ENCODE results near the gene CCDC80.
"Not testable (repeated sequence)": the region's sequence is repeated elsewhere in the genome, so short reads cannot be mapped to it uniquely, and the experiment has no call there.

Gene CCDC80

DNA sequence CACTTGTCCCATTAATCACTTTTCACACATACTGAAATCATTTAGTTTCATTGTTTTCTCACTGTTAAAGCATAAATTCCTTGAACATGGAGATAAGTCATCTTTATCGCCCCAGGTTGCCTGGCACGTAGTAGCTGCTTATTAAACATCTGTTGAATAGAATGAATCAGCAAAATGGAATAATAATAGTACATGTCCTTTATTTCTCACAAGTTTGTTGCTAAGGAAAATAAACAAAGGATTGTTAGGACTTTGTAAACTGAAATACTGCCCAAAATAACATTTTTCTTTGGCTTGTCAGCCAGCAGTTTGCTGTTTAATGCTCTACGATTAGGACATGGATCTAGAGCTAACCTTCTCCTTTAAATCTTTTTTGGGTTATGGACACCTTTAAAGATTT is 61.2 kb downstream of the CCDC80 start:
- POLR2A ChIA-PET: no interaction called here
- TF ChIP-seq, protein P1, sequence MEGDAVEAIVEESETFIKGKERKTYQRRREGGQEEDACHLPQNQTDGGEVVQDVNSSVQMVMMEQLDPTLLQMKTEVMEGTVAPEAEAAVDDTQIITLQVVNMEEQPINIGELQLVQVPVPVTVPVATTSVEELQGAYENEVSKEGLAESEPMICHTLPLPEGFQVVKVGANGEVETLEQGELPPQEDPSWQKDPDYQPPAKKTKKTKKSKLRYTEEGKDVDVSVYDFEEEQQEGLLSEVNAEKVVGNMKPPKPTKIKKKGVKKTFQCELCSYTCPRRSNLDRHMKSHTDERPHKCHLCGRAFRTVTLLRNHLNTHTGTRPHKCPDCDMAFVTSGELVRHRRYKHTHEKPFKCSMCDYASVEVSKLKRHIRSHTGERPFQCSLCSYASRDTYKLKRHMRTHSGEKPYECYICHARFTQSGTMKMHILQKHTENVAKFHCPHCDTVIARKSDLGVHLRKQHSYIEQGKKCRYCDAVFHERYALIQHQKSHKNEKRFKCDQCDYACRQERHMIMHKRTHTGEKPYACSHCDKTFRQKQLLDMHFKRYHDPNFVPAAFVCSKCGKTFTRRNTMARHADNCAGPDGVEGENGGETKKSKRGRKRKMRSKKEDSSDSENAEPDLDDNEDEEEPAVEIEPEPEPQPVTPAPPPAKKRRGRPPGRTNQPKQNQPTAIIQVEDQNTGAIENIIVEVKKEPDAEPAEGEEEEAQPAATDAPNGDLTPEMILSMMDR (IDR thresholded peaks at IDR 0.05; ENCODE audit: control extremely low read depth, extremely low read depth, low read depth, missing control alignments): no peak
- CTCF ChIA-PET: interaction anchor here (0.9 to 2.2 kb wide), 7 partner anchors 11 to 711 kb away, joined by 3 to 11 read pairs (median 3); partner anchors contain the start of gene GTPBP8
- DNase-seq (ENCODE audit: extremely low spot score): no peak

DNA sequence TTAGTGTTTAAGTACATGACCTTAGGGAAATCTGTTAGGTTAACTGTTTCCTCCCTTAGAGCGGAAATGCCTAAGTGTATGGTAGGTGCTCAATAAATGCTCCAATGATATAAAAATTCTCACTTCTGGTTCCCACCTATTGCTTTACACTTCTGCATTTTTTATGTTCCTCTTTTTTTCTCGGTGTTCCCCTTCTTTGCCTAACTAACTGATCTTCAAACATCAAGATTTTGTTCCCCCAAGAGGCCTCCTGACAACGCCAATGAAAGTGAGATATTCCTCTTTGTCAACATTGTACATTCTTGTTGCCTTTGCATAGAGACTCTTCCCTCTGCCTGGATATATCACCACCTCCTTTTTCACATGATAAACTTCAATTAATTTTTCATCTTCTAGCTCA is 61.7 kb downstream of the CCDC80 start:
- TF ChIP-seq, protein P1 (IDR thresholded peaks at IDR 0.05; ENCODE audit: control extremely low read depth, extremely low read depth, low read depth, missing control alignments): no peak
- POLR2A ChIA-PET: no interaction called here
- CTCF ChIA-PET: interaction anchor here (0.9 to 2.2 kb wide), 7 partner anchors 10 to 400 kb away, joined by 3 to 15 read pairs (median 3); partner anchors contain the start of gene SLC9C1
- DNase-seq (ENCODE audit: extremely low spot score): no peak

DNA sequence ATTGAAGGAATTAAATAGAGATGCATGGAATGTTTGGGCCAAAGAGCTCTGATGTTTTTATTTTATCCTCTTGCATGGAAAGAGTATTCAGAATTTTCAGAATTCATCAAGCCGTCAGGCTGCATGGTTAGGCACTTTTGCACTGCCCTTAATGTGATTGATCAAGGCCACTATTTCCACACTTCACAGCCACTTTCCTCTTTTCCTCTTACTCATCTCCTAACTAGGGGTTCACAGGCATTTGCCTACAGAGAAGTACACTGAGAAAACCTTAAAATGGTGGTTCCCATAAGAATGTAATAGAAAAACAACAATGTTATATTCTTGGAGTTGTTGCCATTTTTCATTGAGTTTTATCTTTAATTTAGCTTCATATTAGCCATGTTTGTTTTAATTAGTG is 68.2 kb downstream of the CCDC80 start:
- no peak for DNase-seq (ENCODE audit: extremely low spot score)
- ChIA-PET CTCF (interaction anchor here (0.9 to 2.6 kb wide), 4 partner anchors 9 to 83 kb away, joined by 3 to 10 read pairs (median 3); partner anchors contain the start of genes ATG3 and SLC35A5), POLR2A (no interaction called here)
- TF ChIP-seq, protein P1 (IDR thresholded peaks at IDR 0.05; ENCODE audit: control extremely low read depth, extremely low read depth, low read depth, missing control alignments): no peak

DNA sequence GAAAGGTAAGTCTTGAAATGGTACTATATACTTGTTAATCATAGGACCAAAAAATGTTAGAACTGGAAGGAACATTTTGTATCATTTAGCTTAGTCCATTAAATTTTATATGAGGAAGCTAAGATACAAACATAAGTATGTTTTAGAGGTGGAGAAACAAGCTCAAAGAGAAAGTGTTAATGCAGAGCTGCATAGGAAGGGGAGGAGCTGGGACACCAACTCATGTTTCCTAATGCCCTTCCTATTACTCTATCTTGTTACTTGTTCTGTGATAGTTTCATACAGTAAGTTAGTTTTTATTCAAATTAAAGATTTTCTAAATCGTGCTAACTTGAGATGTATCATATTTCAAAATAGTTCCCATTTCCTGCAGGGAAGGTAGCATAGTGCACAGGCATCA is 71.7 kb downstream of the CCDC80 start:
- POLR2A ChIA-PET: interaction anchor here (0.5 kb wide), 1 partner anchor 237 kb away, joined by 4 read pairs; no protein-coding TSS in a partner anchor
- TF ChIP-seq, protein P1 (IDR thresholded peaks at IDR 0.05; ENCODE audit: control extremely low read depth, extremely low read depth, low read depth, missing control alignments): no peak
- CTCF ChIA-PET: interaction anchor here (1.2 to 2.6 kb wide), 7 partner anchors 9 to 458 kb away, joined by 3 to 15 read pairs (median 4); no protein-coding TSS in a partner anchor
- no peak for DNase-seq (ENCODE audit: extremely low spot score)

DNA sequence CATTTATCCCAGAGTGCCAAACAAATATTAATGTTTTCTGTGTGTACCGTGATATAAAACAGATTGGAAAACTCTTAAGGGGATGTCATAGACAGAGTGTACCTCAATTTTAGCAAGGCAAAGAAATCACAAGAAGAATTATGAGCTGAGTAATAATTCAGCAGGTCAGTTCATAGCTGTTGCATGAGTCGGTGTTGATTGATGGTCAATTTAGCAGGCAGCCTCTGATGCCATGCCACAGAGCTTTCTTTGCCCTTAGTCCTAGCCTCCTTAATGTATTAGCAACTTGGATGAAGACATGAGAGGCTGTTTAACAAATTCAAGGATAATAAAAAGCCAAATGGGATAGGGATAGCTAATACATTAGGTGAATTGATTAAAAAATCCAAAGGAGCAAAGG is 72.3 kb downstream of the CCDC80 start:
- ChIA-PET CTCF (interaction anchor here (1.2 to 2.6 kb wide), 7 partner anchors 10 to 457 kb away, joined by 3 to 15 read pairs (median 4); no protein-coding TSS in a partner anchor), POLR2A (no interaction called here)
- TF ChIP-seq, protein P1 (IDR thresholded peaks at IDR 0.05; ENCODE audit: control extremely low read depth, extremely low read depth, low read depth, missing control alignments): no peak
- DNase-seq (ENCODE audit: extremely low spot score): no peak

DNA sequence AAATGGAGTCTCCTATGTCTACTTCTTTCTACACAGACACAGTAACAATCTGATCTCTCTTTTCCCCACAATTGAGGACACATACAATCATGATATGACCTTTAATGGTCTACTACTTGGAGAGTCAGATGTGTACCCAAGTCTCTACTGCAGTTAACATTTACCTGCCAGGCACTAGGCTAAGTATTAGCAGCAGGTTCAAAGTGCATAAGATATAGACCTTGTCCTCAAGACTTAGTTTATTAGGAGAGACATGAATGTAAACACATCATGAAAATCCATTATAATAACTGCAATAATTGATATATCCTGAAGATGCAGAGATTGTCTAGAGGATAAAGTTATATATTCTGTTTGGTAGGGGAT is 76.0 kb downstream of the CCDC80 start:
- ChIA-PET POLR2A (no interaction called here), CTCF (interaction anchor here (1.1 to 1.3 kb wide), 2 partner anchors 13 to 261 kb away, joined by 3 to 4 read pairs; no protein-coding TSS in a partner anchor)
- TF ChIP-seq, protein P1 (IDR thresholded peaks at IDR 0.05; ENCODE audit: control extremely low read depth, extremely low read depth, low read depth, missing control alignments): no peak
- no peak for DNase-seq (ENCODE audit: extremely low spot score)

DNA sequence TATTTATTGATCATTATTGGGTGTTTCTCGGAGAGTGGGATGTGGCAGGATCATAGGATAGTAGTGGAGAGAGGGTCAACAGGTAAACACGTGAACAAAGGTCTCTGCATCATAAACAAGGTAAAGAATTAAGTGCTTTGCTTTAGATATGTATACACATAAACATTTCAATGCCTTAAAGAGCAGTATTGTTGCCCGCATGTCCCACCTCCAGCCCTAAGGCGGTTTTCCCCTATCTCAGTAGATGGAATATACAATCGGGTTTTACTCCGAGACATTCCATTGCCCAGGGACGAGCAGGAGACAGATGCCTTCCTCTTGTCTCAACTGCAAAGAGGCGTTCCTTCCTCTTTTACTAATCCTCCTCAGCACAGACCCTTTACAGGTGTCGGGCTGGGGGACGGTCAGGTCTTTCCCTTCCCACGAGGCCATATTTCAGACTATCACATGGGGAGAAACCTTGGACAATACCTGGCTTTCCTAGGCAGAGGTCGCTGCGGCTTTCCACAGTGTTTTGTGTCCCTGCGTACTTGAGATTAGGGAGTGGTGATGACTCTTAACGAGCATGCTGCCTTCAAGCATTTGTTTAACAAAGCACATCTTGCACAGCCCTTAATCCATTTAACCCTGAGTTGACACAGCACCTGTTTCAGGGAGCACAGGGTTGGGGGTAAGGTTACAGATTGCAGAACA is 76.5 kb downstream of the CCDC80 start:
- CTCF ChIA-PET; POLR2A ChIA-PET; DNase-seq (ENCODE audit: extremely low spot score): not testable (repeated sequence)

Measured in GM10248 (cell line).